Neuronal stem cell (in vitro differentiated cells): Measurements from ENCODE around the gene RTL1.

Experiments used
- DNase-seq: peaks from one replicate; pipeline ENCODE4 v3.0.0-alpha.2; 2013; ENCODE audit warnings: low spot score
- H2AFZ ChIP-seq: one replicate; pipeline ENCODE4 v1.6.1; 2013; ENCODE audit warnings: mild to moderate bottlenecking, low read length, inconsistent platforms
- H2AK5ac ChIP-seq: 2 replicates; pipeline ENCODE4 v1.6.1; 2013; ENCODE audit warnings: low read depth, mild to moderate bottlenecking, inconsistent platforms, low read length, moderate library complexity, mixed read lengths
- H2BK120ac ChIP-seq: 2 replicates; pipeline ENCODE4 v1.6.1; 2013; ENCODE audit warnings: low read depth, mild to moderate bottlenecking, inconsistent platforms, low read length, moderate library complexity, mixed read lengths
- H2BK12ac ChIP-seq: one replicate; pipeline ENCODE4 v1.6.1; 2013; ENCODE audit warnings: low read length, inconsistent platforms
- H2BK15ac ChIP-seq: 2 replicates; pipeline ENCODE4 v1.6.1; 2013; ENCODE audit warnings: mild to moderate bottlenecking, low read length, inconsistent platforms, mixed read lengths
- H2BK5ac ChIP-seq: one replicate; pipeline ENCODE4 v1.6.1; 2013; ENCODE audit warnings: inconsistent platforms, mild to moderate bottlenecking, low read length, moderate library complexity
- H3K14ac ChIP-seq: one replicate; pipeline ENCODE4 v1.6.1; 2013; ENCODE audit warnings: low read length, inconsistent platforms
- H3K18ac ChIP-seq: 2 replicates; pipeline ENCODE4 v1.6.1; 2013; ENCODE audit warnings: low read length, inconsistent platforms
- H3K23ac ChIP-seq: 2 replicates; pipeline ENCODE4 v1.6.1; 2013; ENCODE audit warnings: low read depth, mild to moderate bottlenecking, mixed read lengths, low read length, inconsistent platforms; ENCODE audit not compliant: poor library complexity
- H3K27ac ChIP-seq: replicated peaks from 3 replicates; pipeline ENCODE4 v1.5.1; 2013; ENCODE audit warnings: low read length, inconsistent platforms
- H3K27me3 ChIP-seq, 3 experiments: 2 replicates each; pipeline ENCODE4 v1.6.1; 2013; ENCODE audit warnings: low read length in 3 of 3, mild to moderate bottlenecking in 2 of 3, inconsistent platforms in 1 of 3, low read depth in 1 of 3, mixed read lengths in 1 of 3, moderate library complexity in 1 of 3; ENCODE audit not compliant: control insufficient read depth in 3 of 3, insufficient read depth in 3 of 3
- H3K36me3 ChIP-seq, 2 donors: replicated peaks in 1 of 2; 2 replicates each; pipeline ENCODE4 v1.6.1; 2013; ENCODE audit warnings: low read length in 2 of 2; ENCODE audit not compliant: control insufficient read depth in 2 of 2, insufficient read depth in 2 of 2
- H3K4ac ChIP-seq: 2 replicates; pipeline ENCODE4 v1.6.1; 2013; ENCODE audit warnings: inconsistent platforms, mild to moderate bottlenecking, low read length, moderate library complexity
- H3K4me1 ChIP-seq, 2 donors: 1 replicate in 1 of 2; 2 replicates in 1 of 2; pipeline ENCODE4 v1.6.1; 2013; ENCODE audit warnings: low read length in 2 of 2, low read depth in 1 of 2; ENCODE audit not compliant: control insufficient read depth in 2 of 2, insufficient read depth in 1 of 2
- H3K4me2 ChIP-seq: one replicate; pipeline ENCODE4 v1.6.1; 2013; ENCODE audit warnings: mild to moderate bottlenecking, low read length, inconsistent platforms; ENCODE audit not compliant: insufficient read depth, poor library complexity, severe bottlenecking
- H3K4me3 ChIP-seq, 2 donors: 2 replicates each; pipeline ENCODE4 v1.5.1; 2013; ENCODE audit warnings: low read length in 2 of 2, mild to moderate bottlenecking in 2 of 2, inconsistent platforms in 1 of 2, moderate library complexity in 1 of 2
- H3K79me1 ChIP-seq: one replicate; pipeline ENCODE4 v1.6.1; 2013; ENCODE audit warnings: low read depth, mild to moderate bottlenecking, inconsistent platforms, low read length, moderate library complexity
- H3K9ac ChIP-seq: one replicate; pipeline ENCODE4 v1.6.1; 2013; ENCODE audit warnings: mild to moderate bottlenecking, low read depth, low read length, inconsistent platforms; ENCODE audit not compliant: poor library complexity
- H3K9me3 ChIP-seq, 2 donors: replicated peaks in 1 of 2; 2 replicates each; pipeline versions ENCODE3 to v1.6.1; 2013; ENCODE audit warnings: low read length in 2 of 2, mild to moderate bottlenecking in 2 of 2, inconsistent platforms in 1 of 2, low read depth in 1 of 2, mixed read lengths in 1 of 2, moderate library complexity in 1 of 2; ENCODE audit not compliant: control insufficient read depth in 2 of 2, insufficient read depth in 1 of 2
- H4K8ac ChIP-seq: one replicate; pipeline ENCODE4 v1.6.1; 2013; ENCODE audit warnings: low read depth, mild to moderate bottlenecking, inconsistent platforms, low read length, moderate library complexity
- H4K91ac ChIP-seq: one replicate; pipeline ENCODE4 v1.6.1; 2013; ENCODE audit warnings: low read length, low read depth, mild to moderate bottlenecking, inconsistent platforms; ENCODE audit not compliant: poor library complexity
- WGBS, 2 donors: extraction: QIAGEN DNeasy Blood & Tissue Kit; methylation state at CpG; one replicate each; pipeline ENCODE4 v1.1.7; 2013; ENCODE audit warnings: missing lambda C conversion rate in 2 of 2, mixed read lengths in 1 of 2; ENCODE audit not compliant: insufficient read length in 2 of 2, insufficient replicate concordance in 1 of 2; ENCODE audit errors: extremely low coverage in 2 of 2; 5-methylcytosine and 5-hydroxymethylcytosine counted together

The RTL1 gene

GRCh38 chr14:100846309-100846859 is 57.1 kb downstream of the RTL1 start:
- Histone ChIP-seq H3K9ac (no peak overlapping the region), H2AK5ac (no peak overlapping the region), H3K79me1 (no peaks in the 10 kb centered on the region), H4K91ac (peak overlapping the region; percentile 4), H4K8ac (no peak overlapping the region), H2BK5ac (peak overlapping the region; percentile 88), H3K23ac (no peak overlapping the region), H3K14ac (no peak overlapping the region), H3K4me3 (no peak overlapping the region), H3K18ac (peak overlapping the region; percentile 82), H3K4ac (no peak overlapping the region), H3K27ac (no peak overlapping the region), H3K9me3 (no peaks in the 10 kb centered on the region), H3K36me3 (no peaks in the 10 kb centered on the region), H2BK120ac (no peak overlapping the region), H3K27me3 (no peaks in the 10 kb centered on the region), H3K4me2 (no peak overlapping the region), H2BK15ac (no peak overlapping the region), H2AFZ (peak overlapping the region; percentile 30), H2BK12ac (no peak overlapping the region), H3K4me1 (peaks cover 18 to 19% of the 10 kb centered on the region in 2 donors)
- no peak for DNase-seq
- WGBS, 2 donors: no CpG with 5 or more reads among the region's 8 CpGs

- Histone ChIP-seq H3K27ac (no peak overlapping the region), H3K4me1 (peaks cover 27% of the 10 kb centered on the region in 2 donors), H3K18ac (peak overlapping the region; percentile 48), H3K4me3 (no peak overlapping the region), H4K91ac (peak overlapping the region; percentile 86), H3K4ac (peak overlapping the region; percentile 60), H3K9ac (no peak overlapping the region), H3K23ac (no peak overlapping the region), H3K27me3 (no peaks in the 10 kb centered on the region), H3K14ac (no peak overlapping the region), H2BK15ac (peak overlapping the region; percentile 17), H2AK5ac (peak overlapping the region; percentile 72), H3K9me3 (no peaks in the 10 kb centered on the region), H2BK5ac (peak overlapping the region; percentile 88), H2BK12ac (peak overlapping the region; percentile 87), H3K4me2 (no peak overlapping the region), H2BK120ac (peak overlapping the region; percentile 22), H2AFZ (no peak overlapping the region), H4K8ac (no peak overlapping the region), H3K36me3 (no peaks in the 10 kb centered on the region), H3K79me1 (no peaks in the 10 kb centered on the region)
- no peak for DNase-seq
- WGBS, 2 donors: no CpG with 5 or more reads among the region's 17 CpGs
Measured at GRCh38 chr14:100845341-100845740, 58.2 kb downstream of the RTL1 start.

GRCh38 chr14:100844846-100845245 is 58.7 kb downstream of the RTL1 start:
- H3K9ac ChIP-seq: no peak overlapping the region
- H3K9me3 ChIP-seq: no peaks in the 10 kb centered on the region
- H4K91ac ChIP-seq: peak overlapping the region; percentile 86
- H3K79me1 ChIP-seq: no peaks in the 10 kb centered on the region
- peak overlapping the region; percentile 17 for H2BK15ac ChIP-seq
- no peak overlapping the region for H3K14ac ChIP-seq
- no peak overlapping the region for H4K8ac ChIP-seq
- peaks cover 28 to 32% of the 10 kb centered on the region in 2 donors for H3K4me1 ChIP-seq
- H3K4me3 ChIP-seq: no peak overlapping the region
- peak overlapping the region; percentile 88 for H2BK5ac ChIP-seq
- DNase-seq: no peak
- H3K27ac ChIP-seq: no peak overlapping the region
- WGBS, 2 donors: no CpG with 5 or more reads among the region's 13 CpGs
- no peaks in the 10 kb centered on the region for H3K36me3 ChIP-seq
- H3K23ac ChIP-seq: peak overlapping the region; percentile 14
- H3K4ac ChIP-seq: peak overlapping the region; percentile 60
- no peak overlapping the region for H3K4me2 ChIP-seq
- H2AFZ ChIP-seq: no peak overlapping the region
- H3K27me3 ChIP-seq: no peaks in the 10 kb centered on the region
- peak overlapping the region; percentile 72 for H2AK5ac ChIP-seq
- H2BK12ac ChIP-seq: peak overlapping the region; percentile 87
- peak overlapping the region; percentile 90 for H2BK120ac ChIP-seq
- H3K18ac ChIP-seq: peak overlapping the region; percentile 48

GRCh38 chr14:100844421-100844820 is 59.1 kb downstream of the RTL1 start:
- Histone ChIP-seq H2BK15ac (peak overlapping the region; percentile 17), H2BK5ac (peak overlapping the region; percentile 88), H4K91ac (no peak overlapping the region), H3K4me2 (no peak overlapping the region), H3K79me1 (no peaks in the 10 kb centered on the region), H2AK5ac (peak overlapping the region; percentile 86), H3K23ac (no peak overlapping the region), H3K4ac (no peak overlapping the region), H3K14ac (no peak overlapping the region), H3K4me1 (peaks cover 32 to 36% of the 10 kb centered on the region in 2 donors), H3K18ac (no peak overlapping the region), H3K36me3 (no peaks in the 10 kb centered on the region), H3K27me3 (no peaks in the 10 kb centered on the region), H3K9ac (no peak overlapping the region), H2BK120ac (peak overlapping the region; percentile 90), H3K27ac (no peak overlapping the region), H3K9me3 (no peaks in the 10 kb centered on the region), H2AFZ (no peak overlapping the region), H4K8ac (no peak overlapping the region), H3K4me3 (no peak overlapping the region), H2BK12ac (peak overlapping the region; percentile 25)
- no peak for DNase-seq
- no CpG with 5 or more reads among the region's 9 CpGs for WGBS, 2 donors
